Activated CD4-positive, alpha-beta memory T cell treated with anti-CD3 and anti-CD28 coated beads for 36 hours (primary cell): ENCODE measurements around the gene BMPR1B. TPM values are rescaled to one million over a fixed set of nuclear protein-coding genes. Genes with fewer than 3 reads are reported as not detected.

Source experiments
- CTCF ChIA-PET: fragments of 350-600 bp; sonication (Branson Sonifier 250); formaldehyde crosslinking; loops from one replicate; lab custom pipeline; 2021; ENCODE audit warnings: antibody characterized with exemption, inconsistent platforms; lab: Charles Lee
- POLR2A ChIA-PET: fragments of 350-600 bp; sonication (Branson Sonifier 250); formaldehyde crosslinking; loops from one replicate; lab custom pipeline; 2021; ENCODE audit warnings: antibody characterized with exemption; lab: Charles Lee
- DNase-seq: peaks from one replicate; pipeline ENCODE4 v3.0.0-alpha.2; 2020
- H3K27ac Mint-ChIP-seq: one replicate; pipeline ENCODE4 v1.8.0; 2021; ENCODE audit warnings: mixed read lengths
- H3K27me3 Mint-ChIP-seq: one replicate; pipeline ENCODE4 v1.8.0; 2021; ENCODE audit warnings: mixed read lengths
- H3K36me3 Mint-ChIP-seq: one replicate; pipeline ENCODE4 v1.8.0; 2021; ENCODE audit warnings: mixed read lengths
- H3K4me1 Mint-ChIP-seq: one replicate; pipeline ENCODE4 v1.8.0; 2021; ENCODE audit warnings: low read depth, mixed read lengths
- H3K4me3 Mint-ChIP-seq: one replicate; pipeline ENCODE4 v1.8.0; 2021; ENCODE audit warnings: mild to moderate bottlenecking, mixed read lengths
- H3K9me3 Mint-ChIP-seq: one replicate; pipeline ENCODE4 v1.8.0; 2021; ENCODE audit warnings: mixed read lengths
- intact Hi-C: fragments of 100-400 bp; cut with micrococcal nuclease; formaldehyde crosslinking; loops from one replicate; pipeline ENCODE4 v1.15.1; 2023
- total RNA-seq, 2 experiments: library from RNA; stranded (reverse); gene quantifications; one replicate each; pipeline ENCODE4 v1.2.3, GENCODE V29; 2021

The BMPR1B gene
- total RNA-seq, 2 experiments from 2014 or later, result not detected

DNA sequence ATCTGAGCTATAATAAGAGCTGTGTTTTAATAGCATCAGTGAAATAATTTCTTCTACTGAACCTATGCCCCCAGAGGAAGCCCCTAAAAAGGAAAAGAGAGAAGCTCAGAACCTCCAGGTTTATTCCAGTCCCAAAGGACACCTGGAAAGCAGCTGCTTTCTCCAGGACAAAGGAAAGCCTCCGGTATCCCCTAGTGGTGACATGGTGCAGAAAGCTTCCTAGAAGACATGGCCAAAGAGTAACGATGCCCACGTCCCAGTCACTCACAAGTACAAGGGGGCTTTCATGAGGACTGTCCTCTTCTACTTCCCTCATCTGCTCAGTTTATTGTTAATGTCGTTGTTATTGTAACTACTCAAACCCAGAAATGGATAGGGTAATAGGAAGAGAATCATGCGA, 447.1 kb downstream of the BMPR1B start:
- Mint-ChIP-seq H3K27me3 (no peaks in the 10 kb centered on the region), H3K4me3 (no peak overlapping the region), H3K27ac (no peak overlapping the region), H3K4me1 (no peaks in the 10 kb centered on the region), H3K36me3 (no peaks in the 10 kb centered on the region), H3K9me3 (no peaks in the 10 kb centered on the region)
- no peak for DNase-seq
- intact Hi-C loops, result no loop called here
- ChIA-PET POLR2A (no interaction called here), CTCF (no interaction called here)
